Endothelial cell of umbilical vein (primary cell): ENCODE results near the gene FGD6.

Source experiments
- CTCF ChIP-seq, 2 donors: IDR thresholded peaks; 1 replicate in 1 of 2; 2 replicates in 1 of 2; pipeline ENCODE4 v1.5.1; 2011; ENCODE audit warnings: low read length in 2 of 2, mild to moderate bottlenecking in 2 of 2, moderate library complexity in 2 of 2, control low read depth in 1 of 2, inconsistent platforms in 1 of 2, low read depth in 1 of 2; ENCODE audit not compliant: insufficient read depth in 1 of 2; ENCODE audit errors: extremely low read depth in 1 of 2
- EZH2 ChIP-seq: IDR thresholded peaks from 2 replicates; pipeline ENCODE4 v1.6.1; 2012; ENCODE audit warnings: borderline replicate concordance, low read depth, mild to moderate bottlenecking, moderate library complexity, low read length, inconsistent platforms; ENCODE audit not compliant: severe bottlenecking
- JUN ChIP-seq: IDR thresholded peaks from 2 replicates; pipeline ENCODE4 v1.6.1; 2011; ENCODE audit warnings: borderline replicate concordance, low read depth; ENCODE audit not compliant: insufficient read length, insufficient read depth
- POLR2A ChIP-seq: IDR thresholded peaks from 2 replicates; pipeline ENCODE4 v1.6.1; 2012; ENCODE audit warnings: low read depth, mild to moderate bottlenecking, control low read depth, low read length
- POLR2AphosphoS5 ChIP-seq: IDR thresholded peaks from 2 replicates; pipeline ENCODE4 v1.6.1; 2012; ENCODE audit warnings: low read depth, mild to moderate bottlenecking, control low read depth, low read length, moderate library complexity; ENCODE audit not compliant: insufficient read depth

- TF ChIP-seq CTCF (IDR thresholded peaks at IDR 0.05; ENCODE audit: extremely low read depth in 1 of 2, insufficient read depth in 1 of 2, low read depth in 1 of 2, low read length in 2 of 2): no peak
- TF ChIP-seq EZH2: no peak
- no peak for TF ChIP-seq POLR2A
- no peak for TF ChIP-seq POLR2AphosphoS5
- TF ChIP-seq JUN: no peak
Observed at GRCh38 chr12:95182868-95183415, 34.3 kb downstream of the FGD6 start.
